Amniotic stem cell (primary cell): ENCODE measurements around the gene USH1G.
"Not testable (repeated sequence)": the region's sequence is repeated elsewhere in the genome, so short reads cannot be mapped to it uniquely, and the experiment has no call there.

ENCODE experiments used
- DNase-seq: peaks from one replicate; lab custom pipeline; 2025; lab: John Stamatoyannopoulos, UW

USH1G gene

DNA sequence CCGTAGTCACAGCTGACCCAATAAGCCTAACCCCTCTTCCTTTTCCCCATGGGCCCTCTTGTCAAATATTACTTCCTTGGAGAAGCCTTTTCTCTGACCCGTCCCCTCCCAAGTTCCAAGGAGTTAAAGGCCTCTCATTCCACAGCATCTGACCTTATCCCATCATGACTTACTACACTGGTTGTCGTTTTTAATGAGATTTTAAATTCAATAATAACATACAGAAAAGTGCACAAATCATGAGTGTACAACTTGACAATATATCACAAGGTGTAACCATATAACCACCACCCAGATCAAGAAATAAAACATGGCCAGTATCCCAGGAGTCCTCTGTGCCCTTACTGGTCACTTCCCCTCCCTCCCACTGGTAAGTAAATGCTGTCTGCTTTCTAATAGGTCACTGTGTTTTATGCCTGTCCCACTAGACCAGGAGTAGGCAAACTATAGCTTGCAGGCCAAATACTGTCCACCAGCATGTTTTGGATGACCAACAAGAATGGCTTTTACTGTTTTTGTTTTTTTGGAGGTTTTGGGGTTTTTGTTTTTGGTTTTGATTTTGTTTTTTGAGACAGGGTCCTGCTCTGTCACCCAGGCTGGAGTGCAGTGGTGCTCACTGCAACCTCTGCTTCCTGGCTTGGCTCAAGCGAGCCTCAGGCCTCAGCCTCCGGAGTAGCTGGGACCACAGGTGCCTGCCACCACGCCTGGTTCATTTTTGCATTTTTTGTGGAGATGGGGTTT, 49.0 kb downstream of the USH1G start:
- no peak for DNase-seq

DNA sequence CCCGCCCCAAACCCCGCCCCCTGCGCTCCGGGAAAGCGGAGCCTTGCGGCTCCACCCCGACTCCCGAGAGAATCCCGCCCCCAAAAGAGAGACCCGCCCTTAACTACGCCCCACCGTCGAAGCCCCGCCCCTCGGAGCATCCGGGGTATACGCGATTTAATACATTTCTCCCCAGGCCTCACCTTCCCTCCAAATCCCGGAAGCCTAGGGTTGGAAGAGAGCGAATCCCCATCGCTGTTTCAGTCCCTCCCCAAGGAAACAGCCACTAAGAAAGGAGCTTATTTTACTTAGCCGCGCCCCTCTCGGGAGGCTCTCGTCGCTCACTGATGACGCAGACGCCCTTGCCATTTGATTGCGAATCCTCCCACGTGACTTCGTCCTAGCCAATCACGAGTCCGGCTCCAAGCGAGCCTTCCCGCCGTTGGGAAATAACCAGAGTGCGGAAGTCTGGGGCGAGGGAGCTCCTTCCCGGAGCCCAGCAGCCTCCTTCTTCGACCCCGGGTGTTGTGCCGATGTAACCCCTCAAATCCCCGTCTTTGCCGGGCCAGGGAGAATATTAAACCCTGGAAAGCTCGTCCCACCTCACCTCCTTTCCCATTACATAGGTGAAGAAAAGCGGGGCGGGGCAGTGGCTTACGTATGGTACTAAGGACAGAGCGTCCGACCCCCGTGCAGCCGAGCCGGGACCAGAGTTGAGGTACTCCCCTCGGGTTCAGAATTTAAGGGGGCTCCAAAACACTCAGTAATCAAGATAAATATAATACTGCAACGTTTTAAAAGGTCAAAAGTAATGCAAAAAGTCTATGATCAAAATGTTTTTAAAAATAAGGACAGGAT, 49.8 kb downstream of the USH1G start:
- peak; percentile 99 for DNase-seq

DNA sequence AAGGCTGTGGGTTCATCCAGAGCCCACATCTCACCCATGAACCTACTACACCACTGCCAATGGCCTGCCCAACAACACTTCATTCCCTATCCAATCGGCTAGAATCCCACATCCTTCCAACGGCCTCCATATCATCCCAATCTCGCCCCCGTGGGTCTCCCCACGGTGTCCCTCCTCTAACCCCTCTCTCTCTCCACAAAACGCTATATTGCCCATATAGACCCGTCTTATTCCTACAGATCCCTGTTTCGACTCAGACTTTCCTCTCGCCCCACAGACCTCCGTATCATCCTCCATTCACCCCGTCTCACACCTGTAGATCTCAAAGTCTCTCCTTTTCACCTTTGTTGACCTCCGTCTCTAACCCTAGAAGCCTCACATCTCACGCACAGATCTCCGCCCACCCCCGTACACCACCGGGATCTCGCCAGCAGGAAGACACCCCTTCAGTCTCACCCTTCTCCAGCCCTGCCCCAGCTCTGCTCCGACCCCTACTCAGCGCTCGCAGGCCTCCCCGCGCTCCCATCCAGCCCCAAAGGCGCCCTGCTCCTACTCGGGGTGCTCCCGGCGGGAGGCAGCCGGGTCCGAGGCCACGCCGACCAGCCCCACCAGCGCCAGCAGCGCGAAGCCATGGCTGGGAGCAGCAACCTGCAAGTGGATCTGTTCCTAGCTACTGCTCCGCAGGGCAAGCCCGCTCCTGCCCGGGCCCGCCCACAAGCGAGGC, 50.6 kb downstream of the USH1G start, which contains the start of gene FDXR:
TSS of gene FDXR (minus strand) at position 682 of the 724 bp plus-strand sequence. CDS start at position 632, 50 bp downstream.
- no peak for DNase-seq

DNA sequence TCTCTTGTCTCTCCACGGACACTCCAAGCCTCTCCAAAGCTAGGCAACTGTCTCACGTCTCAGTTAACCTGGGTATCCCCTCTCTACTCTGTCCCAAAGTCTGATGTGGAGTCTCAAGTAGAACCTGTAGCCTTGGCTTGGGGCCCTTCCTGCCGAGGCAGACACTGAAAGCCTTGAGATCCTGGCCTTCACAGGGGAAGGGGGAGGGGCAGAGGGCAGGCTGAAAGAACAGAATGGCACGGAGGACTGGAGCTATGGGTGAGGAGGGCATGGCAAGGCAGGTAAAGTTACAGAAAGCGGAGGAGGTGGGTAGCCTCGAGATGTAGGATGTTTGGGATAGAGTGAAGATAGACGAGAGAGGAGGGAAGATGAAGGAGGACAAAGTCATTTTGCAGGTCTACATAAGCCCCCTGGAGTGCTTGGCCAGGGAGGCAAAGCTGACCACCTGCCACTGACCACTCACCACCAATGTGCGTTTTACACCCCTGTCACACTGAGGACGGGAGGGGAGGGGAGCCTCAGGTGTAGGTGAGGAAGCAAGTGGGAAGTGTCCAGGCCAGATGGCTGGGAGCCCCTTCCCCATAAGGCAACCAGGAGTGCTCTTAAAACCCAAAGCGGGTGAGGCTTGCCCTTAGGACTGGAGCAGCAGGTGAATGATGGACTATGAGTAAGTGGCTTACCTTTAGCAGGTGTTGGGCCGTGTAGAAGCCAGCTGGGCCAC, 51.5 kb downstream of the USH1G start:
- DNase-seq: no peak

DNA sequence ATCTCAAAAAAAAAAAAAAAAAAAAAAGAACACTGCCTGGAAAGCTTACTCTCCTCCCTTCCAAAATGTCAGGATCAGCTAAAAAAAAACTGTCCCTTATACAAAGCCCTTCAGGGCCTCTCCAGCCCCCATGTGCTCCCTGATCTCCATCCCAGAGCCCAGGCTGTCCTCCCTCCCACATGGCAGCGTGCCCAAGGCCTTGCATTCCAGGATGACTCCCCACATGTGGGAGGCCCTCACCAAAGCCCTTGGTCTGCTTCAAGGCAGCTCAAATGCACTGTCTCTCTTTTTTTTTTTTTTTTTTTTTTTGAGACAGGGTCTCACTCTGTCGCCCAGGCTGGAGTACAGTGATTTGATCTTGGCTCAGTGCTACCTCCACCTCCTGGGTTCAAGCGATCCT, 52.5 kb downstream of the USH1G start:
- peak; percentile 14 for DNase-seq

DNA sequence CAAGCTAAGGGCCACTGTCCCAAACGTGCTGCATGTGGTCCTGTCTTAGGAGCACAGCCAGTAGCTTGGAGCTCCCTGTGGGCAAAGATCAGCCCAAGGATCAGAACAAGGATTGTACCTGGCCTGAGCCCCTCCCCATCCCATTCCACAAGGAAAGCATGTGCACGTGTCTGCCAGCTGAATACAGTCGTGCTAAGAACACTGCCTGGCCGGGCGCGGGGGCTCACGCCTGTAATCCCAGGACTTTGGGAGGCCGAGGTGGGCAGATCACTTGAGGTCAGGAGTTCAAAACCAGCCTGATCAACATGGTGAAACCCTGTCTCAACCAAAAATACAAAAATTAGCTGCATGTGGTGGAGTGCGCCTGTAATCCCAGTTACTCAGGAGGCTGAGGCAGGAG, 53.0 kb downstream of the USH1G start:
- DNase-seq: not testable (repeated sequence)

DNA sequence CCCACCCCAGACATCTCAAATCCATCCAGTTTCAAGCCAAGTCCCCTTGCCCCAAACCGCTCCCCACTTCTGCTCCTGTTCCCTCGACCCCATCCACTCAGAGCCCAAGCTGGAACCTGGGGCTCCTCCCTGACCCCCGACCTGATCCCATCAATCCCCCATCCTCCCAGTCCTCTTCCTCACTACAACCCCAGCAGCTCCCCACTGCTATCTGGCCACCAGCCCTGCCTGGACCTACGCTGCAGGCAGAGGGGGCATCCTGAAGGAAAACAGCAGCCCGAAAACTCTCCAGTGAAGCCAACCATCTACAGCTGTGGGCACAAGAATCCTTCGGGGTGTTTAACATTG, 54.2 kb downstream of the USH1G start:
- DNase-seq: no peak

DNA sequence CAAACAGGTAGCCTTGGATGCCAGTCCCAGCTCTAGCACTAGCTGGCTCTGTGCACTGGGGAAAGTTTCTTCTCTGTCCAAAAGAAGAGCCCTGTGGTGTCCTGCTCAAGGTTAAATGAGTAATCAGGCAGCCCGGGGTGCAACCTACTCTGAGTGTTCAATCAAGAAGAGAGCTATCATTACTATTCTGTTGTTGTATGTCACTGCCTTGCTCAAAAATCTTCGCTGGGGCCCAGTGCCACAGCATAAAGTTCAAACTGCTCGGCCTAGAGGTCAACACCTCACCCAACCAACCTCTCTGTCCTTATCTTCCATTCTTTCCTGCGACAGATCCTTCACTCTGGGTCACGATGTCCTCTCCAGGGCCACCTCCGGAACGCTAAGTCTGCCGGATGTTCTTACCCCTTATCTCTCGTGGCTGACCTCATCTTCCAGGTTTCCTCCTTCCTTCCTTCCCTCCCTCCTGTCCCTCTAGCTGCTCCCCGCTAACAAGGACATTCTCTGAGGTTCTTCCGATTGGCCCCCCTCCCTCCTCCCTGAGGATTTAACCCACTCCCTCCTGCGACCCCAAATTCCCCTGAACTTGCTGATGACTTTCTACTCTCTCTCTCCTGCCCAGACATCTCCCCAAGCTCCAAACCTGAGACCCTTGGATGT, 54.7 kb downstream of the USH1G start:
- no peak for DNase-seq

DNA sequence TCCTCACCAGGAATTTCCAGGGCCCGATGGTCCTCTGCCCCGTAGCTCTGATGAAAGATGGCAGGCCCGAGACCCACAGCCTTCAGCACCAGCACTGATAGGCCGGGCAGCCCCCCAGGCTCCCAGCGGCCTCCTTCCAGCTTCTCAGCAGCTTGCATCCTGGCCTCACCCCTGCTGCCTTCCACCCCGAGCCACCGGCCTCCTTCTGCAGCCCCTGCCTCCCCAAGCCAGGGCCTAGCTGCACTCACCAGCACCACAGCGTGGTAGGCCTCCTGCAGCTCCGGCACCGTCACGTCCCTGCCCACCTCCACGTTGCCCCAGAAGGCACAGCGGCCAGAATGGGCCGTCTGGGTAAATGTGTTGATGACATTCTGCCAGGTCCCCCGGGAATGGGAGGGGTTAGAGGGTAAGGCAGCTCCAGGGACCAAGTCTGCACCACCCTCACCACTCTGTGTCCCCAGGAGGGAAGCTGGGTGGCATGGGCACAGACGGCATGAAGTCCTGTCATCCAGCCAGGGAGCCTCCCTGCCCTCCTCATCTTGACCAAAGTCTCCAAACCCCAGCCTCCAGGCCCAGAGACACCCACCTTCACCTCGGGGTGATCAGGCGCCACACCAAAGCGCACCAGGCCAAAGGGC, 56.7 kb downstream of the USH1G start:
- DNase-seq: no peak
